Measurements from ENCODE around the gene GPX3. TPM values are rescaled to one million over a fixed set of nuclear protein-coding genes. Genes with fewer than 3 reads are reported as not detected.

Gene GPX3
- total and polyA plus RNA-seq, 2 of the 8 experiments (the other 6 are each of a cell fraction or from before 2014, with no cell fraction given): 27.8 to 77.9 TPM

- TF ChIP-seq EP300 (IDR thresholded peaks at IDR 0.05; ENCODE audit: borderline replicate concordance in 1 of 2, low read depth in 2 of 2, low read length in 2 of 2) (no peak), POLR2AphosphoS5 (IDR thresholded peaks at IDR 0.05; ENCODE audit: low read depth, low read length) (no peak), MAX (IDR thresholded peaks at IDR 0.05) (no peak), SIRT6 (IDR thresholded peaks at IDR 0.05; ENCODE audit: low read length) (no peak), TAF1 (IDR thresholded peaks at IDR 0.05; ENCODE audit: low read depth, low read length) (no peak)
Observed at GRCh38 chr5:151042453-151043093, 22.2 kb downstream of the GPX3 start (continued).
